ENCODE measurements around the gene CCDC159. TPM values are rescaled to one million over a fixed set of nuclear protein-coding genes. Genes with fewer than 3 reads are reported as not detected.
"Not testable (repeated sequence)": the region's sequence is repeated elsewhere in the genome, so short reads cannot be mapped to it uniquely, and the experiment has no call there.

Gene CCDC159
- total RNA-seq, 1 experiment from 2014 or later, result 9.0 TPM

- Histone ChIP-seq H3K27me3 (no peaks in the 10 kb centered on the region), H3K9me3 (no peaks in the 10 kb centered on the region), H3K4me3 (no peak overlapping the region), H3K36me3 (peaks cover 6% of the 10 kb centered on the region)
- peak; percentile 94 for DNase-seq
Observed at GRCh38 chr19:11377237-11377636, 30.9 kb downstream of the CCDC159 start.

GRCh38 chr19:11377756-11378155 lies 31.4 kb downstream of the CCDC159 start:
- no peak for DNase-seq

GRCh38 chr19:11378319-11379189 lies 32.2 kb downstream of the CCDC159 start:
- Histone ChIP-seq H3K9me3 (no peaks in the 10 kb centered on the region), H3K27me3 (peaks cover 9% of the 10 kb centered on the region; the same call in 1 of the 2 replicates), H3K4me3 (no peak overlapping the region), H3K36me3 (peaks cover 6% of the 10 kb centered on the region)
- peak; percentile 87 for DNase-seq

More at GRCh38 chr19:11377756-11378155, 31.4 kb downstream of the CCDC159 start:
- Histone ChIP-seq H3K27me3 (peaks cover 4% of the 10 kb centered on the region; the same call in 1 of the 2 replicates), H3K9me3 (no peaks in the 10 kb centered on the region), H3K36me3 (peaks cover 6% of the 10 kb centered on the region), H3K4me3 (no peak overlapping the region)

- not testable (repeated sequence) for H3K36me3 ChIP-seq
Observed at GRCh38 chr19:11379269-11379845, 33.0 kb downstream of the CCDC159 start.

GRCh38 chr19:11379857-11380350 lies 33.6 kb downstream of the CCDC159 start:
- H3K9me3 ChIP-seq, result no peaks in the 10 kb centered on the region
- peaks cover 9% of the 10 kb centered on the region; the same call in 1 of the 2 replicates for H3K27me3 ChIP-seq
- DNase-seq, result no peak
- H3K4me3 ChIP-seq, result no peak overlapping the region
- peaks cover 6% of the 10 kb centered on the region for H3K36me3 ChIP-seq

More at GRCh38 chr19:11379269-11379845, 33.0 kb downstream of the CCDC159 start:
- H3K9me3 ChIP-seq, H3K4me3 ChIP-seq, DNase-seq, H3K27me3 ChIP-seq: not testable (repeated sequence)

- H3K4me3 ChIP-seq, result peak overlapping the region; percentile 64
- peaks cover 5% of the 10 kb centered on the region for H3K36me3 ChIP-seq
- peaks cover 9% of the 10 kb centered on the region; the same call in 1 of the 2 replicates for H3K27me3 ChIP-seq
- peak; percentile 98 for DNase-seq
- H3K9me3 ChIP-seq, result no peaks in the 10 kb centered on the region
Observed at GRCh38 chr19:11380653-11381537, 34.6 kb downstream of the CCDC159 start.

GRCh38 chr19:11382898-11383705 lies 36.8 kb downstream of the CCDC159 start:
- Histone ChIP-seq H3K9me3 (no peaks in the 10 kb centered on the region), H3K36me3 (peaks cover 3% of the 10 kb centered on the region), H3K27me3 (peaks cover 9% of the 10 kb centered on the region; the same call in 1 of the 2 replicates), H3K4me3 (no peak overlapping the region)
- peak; percentile 35 for DNase-seq

GRCh38 chr19:11383706-11384048 lies 37.4 kb downstream of the CCDC159 start:
- H3K36me3 ChIP-seq, result no peaks in the 10 kb centered on the region
- H3K4me3 ChIP-seq, result no peak overlapping the region
- no peaks in the 10 kb centered on the region for H3K9me3 ChIP-seq

GRCh38 chr19:11384778-11385129 lies 38.4 kb downstream of the CCDC159 start:
- H3K27me3 ChIP-seq, result peaks cover 9% of the 10 kb centered on the region; the same call in 1 of the 2 replicates
- no peaks in the 10 kb centered on the region for H3K36me3 ChIP-seq
- H3K9me3 ChIP-seq, result no peaks in the 10 kb centered on the region
- H3K4me3 ChIP-seq, result no peak overlapping the region
- DNase-seq, result no peak

More at GRCh38 chr19:11383706-11384048, 37.4 kb downstream of the CCDC159 start:
- peaks cover 9% of the 10 kb centered on the region; the same call in 1 of the 2 replicates for H3K27me3 ChIP-seq
- DNase-seq, result no peak

- Histone ChIP-seq H3K9me3 (peaks cover 3% of the 10 kb centered on the region; the same call in 1 of the 2 replicates), H3K36me3 (no peaks in the 10 kb centered on the region), H3K4me3 (no peak overlapping the region), H3K27me3 (peaks cover 8% of the 10 kb centered on the region; the same call in 1 of the 2 replicates)
- DNase-seq, result no peak
Observed at GRCh38 chr19:11387162-11388034, 41.1 kb downstream of the CCDC159 start.

GRCh38 chr19:11390359-11390758 lies 44.0 kb downstream of the CCDC159 start:
- no peak for DNase-seq
- no peak overlapping the region for H3K4me3 ChIP-seq
- no peaks in the 10 kb centered on the region for H3K36me3 ChIP-seq
- H3K9me3 ChIP-seq, result peaks cover 3% of the 10 kb centered on the region; the same call in 1 of the 2 replicates
- no peaks in the 10 kb centered on the region for H3K27me3 ChIP-seq

- Histone ChIP-seq H3K4me3 (no peak overlapping the region), H3K27me3 (no peaks in the 10 kb centered on the region), H3K36me3 (no peaks in the 10 kb centered on the region), H3K9me3 (peaks cover 3% of the 10 kb centered on the region; the same call in 1 of the 2 replicates)
- no peak for DNase-seq
Observed at GRCh38 chr19:11390933-11391680, 44.8 kb downstream of the CCDC159 start.

GRCh38 chr19:11397089-11397610 lies 50.8 kb downstream of the CCDC159 start:
- DNase-seq, result no peak
- no peaks in the 10 kb centered on the region for H3K9me3 ChIP-seq

GRCh38 chr19:11399667-11400066 lies 53.3 kb downstream of the CCDC159 start:
- no peaks in the 10 kb centered on the region for H3K9me3 ChIP-seq
- no peak for DNase-seq
- no peak overlapping the region for H3K4me3 ChIP-seq

More at GRCh38 chr19:11397089-11397610, 50.8 kb downstream of the CCDC159 start:
- Histone ChIP-seq H3K36me3 (no peaks in the 10 kb centered on the region), H3K4me3 (no peak overlapping the region), H3K27me3 (no peaks in the 10 kb centered on the region)

More at GRCh38 chr19:11399667-11400066, 53.3 kb downstream of the CCDC159 start:
- Histone ChIP-seq H3K36me3 (no peaks in the 10 kb centered on the region), H3K27me3 (no peaks in the 10 kb centered on the region)
